AG04449 (cell line): Measurements from ENCODE around the gene FHIT.

ENCODE experiments used
- CTCF ChIA-PET: fragments of 350-600 bp; formaldehyde crosslinking; extraction: SDS; loops from one replicate; lab custom pipeline; 2021; ENCODE audit warnings: antibody characterized with exemption; lab: Yijun Ruan, JAX
- POLR2A ChIA-PET: fragments of 400-600, 350-600 bp; formaldehyde crosslinking; extraction: SDS; loops from one replicate; lab custom pipeline; 2020; ENCODE audit warnings: antibody characterized with exemption, inconsistent platforms; lab: Yijun Ruan, JAX
- DNase-seq: peaks from one replicate; pipeline ENCODE4 v3.0.0-alpha.2; 2010; ENCODE audit warnings: low read depth, low spot score
- H3K4me3 ChIP-seq: 2 replicates; pipeline ENCODE4 v1.5.1; 2011; ENCODE audit warnings: low read depth, mild to moderate bottlenecking, control low read depth, low read length
- CTCF ChIP-seq: IDR thresholded peaks from one replicate; pipeline ENCODE4 v1.5.1; 2011; ENCODE audit warnings: mild to moderate bottlenecking, moderate library complexity, low read length, control low read depth, inconsistent platforms; ENCODE audit not compliant: insufficient read depth; ENCODE audit errors: missing control alignments

The FHIT gene

GRCh38 chr3:60955034-60955433 lies 296.2 kb downstream of the FHIT start:
- POLR2A ChIA-PET = no interaction called here
- H3K4me3 ChIP-seq = no peak overlapping the region
- CTCF ChIA-PET = no interaction called here
- TF ChIP-seq CTCF = no peak
- DNase-seq = no peak

- ChIA-PET POLR2A (no interaction called here), CTCF (no interaction called here)
- DNase-seq = peak; percentile 72
- no peak for TF ChIP-seq CTCF
- H3K4me3 ChIP-seq = no peak overlapping the region
These were observed 297.2 kb downstream of the FHIT start for GRCh38 chr3:60954048-60954447.

- POLR2A ChIA-PET = no interaction called here
- CTCF ChIA-PET = no interaction called here
- no peak for TF ChIP-seq CTCF
- H3K4me3 ChIP-seq = no peak overlapping the region
- no peak for DNase-seq
These were observed 297.9 kb downstream of the FHIT start for GRCh38 chr3:60953351-60953750.

GRCh38 chr3:60952055-60952454 lies 299.2 kb downstream of the FHIT start:
- DNase-seq = no peak
- POLR2A ChIA-PET = no interaction called here
- CTCF ChIA-PET = no interaction called here
- no peak for TF ChIP-seq CTCF
- H3K4me3 ChIP-seq = no peak overlapping the region

GRCh38 chr3:60949146-60949545 lies 302.1 kb downstream of the FHIT start:
- POLR2A ChIA-PET = no interaction called here
- no peak overlapping the region for H3K4me3 ChIP-seq
- no peak for TF ChIP-seq CTCF
- CTCF ChIA-PET = interaction anchor here (0.7 to 3.3 kb wide), 15 partner anchors 9 to 1239 kb away, joined by 3 to 20 read pairs (median 3); no protein-coding TSS in a partner anchor
- no peak for DNase-seq

- no peak overlapping the region for H3K4me3 ChIP-seq
- DNase-seq = no peak
- ChIA-PET POLR2A (no interaction called here), CTCF (interaction anchor here (0.7 to 3.3 kb wide), 14 partner anchors 9 to 1240 kb away, joined by 3 to 20 read pairs (median 3); no protein-coding TSS in a partner anchor)
- peak; percentile 28 for TF ChIP-seq CTCF
These were observed 302.8 kb downstream of the FHIT start for GRCh38 chr3:60948488-60948887.
